HG03064 (cell line): ENCODE data around the gene HMGCS2.

Source experiments
- ATAC-seq: cut with Tn5 transposase; IDR thresholded peaks from one replicate; pipeline ENCODE4 v1.9.1; 2021; ENCODE audit warnings: low read depth; ENCODE audit not compliant: unreplicated experiment

HMGCS2 gene

GRCh38 chr1:119768778-119769177 lies at the start of gene HMGCS2:
TSS of gene HMGCS2 (minus strand) at chr1:119768905. CDS start at chr1:119768844, 61 bp downstream.
- no peak for ATAC-seq

GRCh38 chr1:119818181-119818580 lies 49.5 kb upstream of the HMGCS2 start:
- no peak for ATAC-seq

- no peak for ATAC-seq
Observed at GRCh38 chr1:119816407-119816806, 47.7 kb upstream of the HMGCS2 start.

DNA sequence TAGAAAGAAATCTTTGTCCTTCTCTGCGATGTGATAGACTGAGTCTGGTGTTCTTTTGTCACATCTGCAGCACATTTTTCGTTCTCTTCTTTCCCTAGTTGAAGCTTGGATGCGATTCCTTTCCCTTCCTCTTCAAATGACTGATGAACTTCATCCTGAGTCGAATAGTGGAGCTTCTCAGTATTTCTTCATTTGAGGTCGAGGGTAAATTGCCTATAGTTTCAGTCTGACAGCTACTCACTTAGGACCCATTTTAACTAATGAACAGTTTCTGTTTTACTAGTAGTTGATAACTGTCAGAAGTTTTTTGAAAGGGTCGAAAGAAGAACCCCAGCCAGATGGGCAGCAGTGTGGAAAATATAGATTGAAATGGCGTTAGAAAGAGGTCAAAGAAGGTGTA lies 47.2 kb upstream of the HMGCS2 start:
- ATAC-seq, result no peak

DNA sequence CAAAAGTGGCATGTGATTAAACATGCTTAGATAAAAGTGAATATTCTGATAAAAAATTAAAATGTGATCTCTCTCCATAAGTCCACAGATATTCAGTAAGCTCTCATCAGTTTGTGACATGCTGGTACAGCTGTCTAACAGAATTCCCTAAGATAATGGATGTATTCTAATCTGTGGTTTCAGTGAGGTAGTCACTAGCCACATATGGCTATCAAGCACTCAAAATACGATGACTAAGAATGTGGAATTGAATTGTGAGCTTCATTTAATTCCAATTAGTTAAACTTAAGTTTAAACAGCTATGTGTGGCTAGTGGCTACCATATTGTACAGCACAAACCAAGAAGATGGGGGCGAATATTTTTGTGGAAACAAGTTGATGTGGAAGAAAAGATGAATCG lies 46.7 kb upstream of the HMGCS2 start:
- ATAC-seq, result no peak

DNA sequence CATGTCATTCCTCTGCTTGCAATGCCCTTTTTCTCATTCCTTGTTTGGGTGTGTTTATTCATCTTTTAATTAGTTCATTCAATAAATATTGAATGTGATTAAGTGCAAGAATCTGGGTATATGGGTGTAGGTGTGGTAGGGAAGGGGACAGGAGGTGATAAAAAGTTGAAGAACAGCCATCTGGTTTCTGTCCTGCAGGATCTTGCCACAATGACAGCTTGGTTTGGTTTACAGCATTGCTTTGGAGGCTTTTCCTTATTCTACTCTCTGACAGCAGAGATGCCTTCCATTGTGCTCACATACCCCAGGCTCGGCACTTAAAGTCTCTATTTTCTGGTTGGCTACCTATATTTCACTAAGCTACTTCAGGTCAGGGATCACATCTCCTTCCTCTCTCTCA lies 45.6 kb upstream of the HMGCS2 start:
- no peak for ATAC-seq

DNA sequence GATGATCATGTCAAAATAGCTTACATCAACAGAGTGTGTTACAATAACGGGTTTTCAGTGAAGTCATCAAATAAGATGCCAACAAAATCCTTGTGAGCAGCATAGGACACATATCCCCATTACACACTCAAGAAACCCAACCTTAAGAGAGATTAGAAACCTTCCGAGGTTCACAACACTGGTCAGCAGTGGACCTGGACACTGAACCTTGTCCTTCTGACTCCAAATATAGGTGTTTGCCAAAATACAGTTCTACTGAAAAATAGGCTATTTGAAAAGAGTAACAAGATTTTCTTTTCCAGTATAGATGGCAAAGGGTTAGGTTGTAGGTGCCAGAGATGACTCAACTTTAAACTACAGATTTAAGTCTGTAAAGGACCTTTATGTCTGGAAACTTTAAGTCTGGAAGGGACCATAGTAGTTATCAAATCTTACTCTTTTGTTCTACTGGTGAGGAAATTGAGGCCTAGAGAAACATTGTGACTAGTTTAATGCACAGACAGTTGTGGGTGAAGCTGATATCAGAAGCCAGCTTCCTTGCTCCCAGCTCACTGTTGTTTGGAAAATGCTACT lies 43.4 kb upstream of the HMGCS2 start:
- no peak for ATAC-seq

GRCh38 chr1:119811387-119811786 lies 42.7 kb upstream of the HMGCS2 start, which contains the start of gene REG4:
TSS of gene REG4 (minus strand) at chr1:119811460. CDS start at chr1:119808769, 2,691 bp downstream.
- no peak for ATAC-seq

- ATAC-seq, result no peak
Observed at GRCh38 chr1:119808972-119809550, 40.4 kb upstream of the HMGCS2 start.

GRCh38 chr1:119808491-119808890 lies 39.8 kb upstream of the HMGCS2 start:
- no peak for ATAC-seq

GRCh38 chr1:119806489-119806888 lies 37.8 kb upstream of the HMGCS2 start:
- no peak for ATAC-seq

DNA sequence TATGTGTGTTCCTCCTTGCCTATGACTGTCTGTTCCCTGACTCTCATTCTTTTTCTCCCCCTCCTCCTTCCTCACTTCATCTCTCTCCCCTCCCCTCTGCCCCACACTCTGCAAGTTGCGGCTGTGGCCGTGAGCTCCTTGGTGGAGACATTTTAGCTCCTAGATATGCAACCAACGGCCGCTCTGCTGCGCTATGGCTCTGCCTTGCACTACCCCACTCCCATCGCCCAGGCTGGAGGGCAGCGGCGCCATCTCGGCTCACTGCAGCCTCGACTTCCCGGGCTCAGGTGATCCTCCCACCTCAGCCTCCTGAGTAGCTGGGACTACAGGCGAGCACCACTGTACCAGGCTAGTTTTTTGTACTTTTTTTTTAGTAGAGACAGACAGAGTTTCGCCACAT lies 37.0 kb upstream of the HMGCS2 start:
- ATAC-seq, result no peak

GRCh38 chr1:119805247-119805646 lies 36.5 kb upstream of the HMGCS2 start:
- ATAC-seq, result no peak

DNA sequence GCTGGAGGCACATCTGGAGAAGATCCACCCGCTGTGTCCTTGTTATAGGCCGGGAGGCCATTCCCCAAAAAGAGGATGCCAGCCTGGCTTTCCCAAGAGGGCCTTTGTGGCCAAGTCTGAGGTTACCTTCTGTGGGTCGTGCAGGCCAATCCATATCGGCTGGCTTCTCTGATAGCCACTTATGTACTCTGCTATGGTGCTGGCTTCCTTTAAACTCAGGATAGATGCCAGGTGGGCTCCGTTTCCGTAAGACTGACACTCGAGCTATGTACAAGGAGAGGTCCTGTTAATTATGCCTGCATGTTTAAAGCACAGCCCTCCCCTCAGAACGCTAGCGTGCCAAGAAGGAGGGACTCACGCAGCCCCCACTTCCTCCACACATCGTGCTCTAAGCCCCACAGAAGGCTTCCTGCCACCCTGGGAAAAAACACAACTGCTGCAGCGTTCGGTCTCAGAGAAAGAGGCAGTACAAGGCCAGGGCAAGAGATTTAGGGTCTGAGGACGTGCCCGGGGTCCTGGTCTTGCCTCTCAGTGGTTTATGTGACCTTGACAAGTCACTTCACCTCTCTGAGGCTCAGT lies 31.0 kb upstream of the HMGCS2 start:
- ATAC-seq, result no peak

GRCh38 chr1:119799003-119799402 lies 30.3 kb upstream of the HMGCS2 start:
- no peak for ATAC-seq

GRCh38 chr1:119797606-119798005 lies 28.9 kb upstream of the HMGCS2 start:
- no peak for ATAC-seq

GRCh38 chr1:119797162-119797561 lies 28.5 kb upstream of the HMGCS2 start:
- no peak for ATAC-seq

GRCh38 chr1:119795261-119796200 lies 26.8 kb upstream of the HMGCS2 start:
- ATAC-seq, result no peak

DNA sequence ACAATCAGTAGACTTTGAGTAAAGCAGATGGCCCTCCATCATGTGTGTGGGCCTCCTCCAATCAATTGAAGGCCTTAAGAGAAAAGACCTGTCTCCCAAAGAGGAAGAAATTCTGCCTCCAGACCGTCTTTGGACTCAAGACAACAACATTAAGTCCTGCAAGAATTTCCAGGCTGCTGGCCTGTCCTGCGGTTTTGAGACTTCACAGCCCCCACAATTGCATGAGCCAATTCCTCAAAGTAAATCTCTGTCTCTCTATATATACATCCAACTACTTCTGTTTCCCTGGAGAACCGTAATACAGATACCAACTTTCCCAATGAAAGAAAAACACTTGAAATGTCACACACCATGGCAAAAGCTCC lies 26.2 kb upstream of the HMGCS2 start:
- ATAC-seq, result no peak

DNA sequence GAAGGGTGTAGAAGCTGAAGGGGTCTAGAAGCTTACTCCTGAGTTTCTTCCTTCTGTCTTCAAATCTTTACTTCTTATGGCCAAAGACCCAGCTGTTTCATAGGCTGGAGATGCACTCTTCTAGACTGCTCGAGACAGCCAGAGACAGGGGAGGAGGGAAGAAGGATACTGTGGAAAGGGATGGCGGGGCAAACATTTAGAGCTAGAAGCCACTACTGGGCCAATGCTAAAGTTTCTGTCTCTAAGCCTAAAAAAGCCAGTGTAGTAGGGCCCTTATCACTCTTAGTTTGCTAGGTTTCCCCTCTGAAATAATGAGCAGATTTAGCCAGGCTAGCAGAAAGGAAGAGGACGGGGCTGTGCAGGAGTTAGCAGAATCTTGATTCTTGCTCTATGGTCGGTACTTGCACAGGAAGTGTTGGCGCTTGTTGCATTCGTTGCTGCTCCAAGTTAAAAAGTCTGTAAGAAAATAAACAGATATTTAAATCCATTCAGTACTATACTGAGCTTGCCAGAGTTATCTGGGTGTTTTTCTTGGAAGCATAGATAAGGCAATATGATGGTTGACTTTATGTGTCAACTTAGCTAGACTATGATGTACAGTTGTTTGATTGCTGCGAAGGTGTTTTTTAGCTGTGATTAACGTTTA lies 25.6 kb upstream of the HMGCS2 start:
- no peak for ATAC-seq

- no peak for ATAC-seq
Observed at GRCh38 chr1:119791377-119791776, 22.7 kb upstream of the HMGCS2 start.
